Occipital lobe (tissue), 2 donors: Measurements from ENCODE around the gene OR7D2. TPM values are rescaled to one million over a fixed set of nuclear protein-coding genes. Genes with fewer than 3 reads are reported as not detected.

Source experiments
- DNase-seq: peaks from one replicate; lab custom pipeline; 2025; lab: John Stamatoyannopoulos, UW
- total RNA-seq: library from RNA; depleted of rRNA; stranded (reverse); fragments of >200 nt; gene quantifications from one replicate; pipeline ENCODE4 v1.2.3, GENCODE V29; 2014

The OR7D2 gene
- total RNA-seq, 1 donor from 2014 or later: not detected

DNA sequence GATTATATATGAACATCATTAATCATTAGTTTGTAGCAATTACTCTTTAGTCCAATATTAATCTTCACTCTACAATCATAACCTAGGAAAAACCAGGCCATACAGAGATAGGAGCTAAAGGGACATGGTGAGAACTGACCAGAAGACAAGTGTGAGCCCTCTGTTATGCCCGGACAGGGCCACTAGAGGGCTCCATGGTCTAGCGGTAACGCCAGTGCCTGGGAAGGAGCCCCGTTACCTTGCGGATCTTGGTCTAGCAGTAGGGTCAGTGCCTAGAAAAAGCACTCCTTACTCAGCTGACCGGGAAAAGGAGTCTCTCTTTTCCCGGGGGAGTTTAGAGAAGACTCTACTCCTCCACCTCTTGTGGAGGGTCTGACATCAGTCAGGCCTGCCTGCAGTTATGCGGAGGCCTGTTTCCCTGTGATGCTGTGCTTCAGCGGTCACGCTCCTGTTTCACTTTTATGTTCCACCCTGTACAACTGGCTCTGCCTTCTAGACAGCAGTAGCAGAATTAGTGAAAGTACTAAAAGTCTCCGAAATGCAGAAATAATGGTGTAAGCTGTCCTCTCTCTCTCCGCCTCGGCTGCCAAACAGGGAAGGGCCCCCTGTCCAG is 26.8 kb downstream of the OR7D2 start:
- DNase-seq: peak; percentile 12

- DNase-seq: no peak
Observed at GRCh38 chr19:9219489-9219888, 40.7 kb downstream of the OR7D2 start, which contains the start of gene OR7D4. Gene OR7D4 (minus strand): TSS chr19:9219589. CDS start chr19:9214837, 4,752 bp downstream.

Other genes with a start within 250 kb of the OR7D2 start
- not detected for gene MUC16, start 168.6 kb upstream of the OR7D2 start, total RNA-seq
- gene OR1M1, start 91.9 kb upstream of the OR7D2 start, total RNA-seq: not detected
- not detected for gene OR7G2, start 71.5 kb upstream of the OR7D2 start, total RNA-seq
- gene OR7G1, start 63.2 kb upstream of the OR7D2 start, total RNA-seq: not detected
- not detected for gene OR7G3, start 52.0 kb upstream of the OR7D2 start, total RNA-seq
- gene ZNF317, start 38.6 kb upstream of the OR7D2 start, total RNA-seq: 18.7 TPM
- not detected for gene OR7D4, start 40.6 kb downstream of the OR7D2 start, total RNA-seq
- not detected for gene OR7E24, start 72.0 kb downstream of the OR7D2 start, total RNA-seq
- gene ZNF699, start 130.9 kb downstream of the OR7D2 start, total RNA-seq: 25.7 TPM
- 52.7 TPM for gene ZNF559, start 145.2 kb downstream of the OR7D2 start, total RNA-seq
- gene ZNF177, start 184.0 kb downstream of the OR7D2 start, total RNA-seq: 11.9 TPM